ENCODE data around the gene OTULINL. TPM values are rescaled to one million over a fixed set of nuclear protein-coding genes. Genes with fewer than 3 reads are reported as not detected.

The OTULINL gene
- polyA plus RNA-seq, 1 of the 3 experiments (the other 2 are of a cell fraction): 0.26 TPM

- TF ChIP-seq, protein P1, sequence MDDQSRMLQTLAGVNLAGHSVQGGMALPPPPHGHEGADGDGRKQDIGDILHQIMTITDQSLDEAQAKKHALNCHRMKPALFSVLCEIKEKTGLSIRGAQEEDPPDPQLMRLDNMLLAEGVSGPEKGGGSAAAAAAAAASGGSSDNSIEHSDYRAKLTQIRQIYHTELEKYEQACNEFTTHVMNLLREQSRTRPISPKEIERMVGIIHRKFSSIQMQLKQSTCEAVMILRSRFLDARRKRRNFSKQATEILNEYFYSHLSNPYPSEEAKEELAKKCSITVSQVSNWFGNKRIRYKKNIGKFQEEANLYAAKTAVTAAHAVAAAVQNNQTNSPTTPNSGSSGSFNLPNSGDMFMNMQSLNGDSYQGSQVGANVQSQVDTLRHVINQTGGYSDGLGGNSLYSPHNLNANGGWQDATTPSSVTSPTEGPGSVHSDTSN (IDR thresholded peaks at IDR 0.05): no peak
- TF ChIP-seq IRF3 (IDR thresholded peaks at IDR 0.05; ENCODE audit: low read depth, low read length): no peak
- TF ChIP-seq, protein P2, sequence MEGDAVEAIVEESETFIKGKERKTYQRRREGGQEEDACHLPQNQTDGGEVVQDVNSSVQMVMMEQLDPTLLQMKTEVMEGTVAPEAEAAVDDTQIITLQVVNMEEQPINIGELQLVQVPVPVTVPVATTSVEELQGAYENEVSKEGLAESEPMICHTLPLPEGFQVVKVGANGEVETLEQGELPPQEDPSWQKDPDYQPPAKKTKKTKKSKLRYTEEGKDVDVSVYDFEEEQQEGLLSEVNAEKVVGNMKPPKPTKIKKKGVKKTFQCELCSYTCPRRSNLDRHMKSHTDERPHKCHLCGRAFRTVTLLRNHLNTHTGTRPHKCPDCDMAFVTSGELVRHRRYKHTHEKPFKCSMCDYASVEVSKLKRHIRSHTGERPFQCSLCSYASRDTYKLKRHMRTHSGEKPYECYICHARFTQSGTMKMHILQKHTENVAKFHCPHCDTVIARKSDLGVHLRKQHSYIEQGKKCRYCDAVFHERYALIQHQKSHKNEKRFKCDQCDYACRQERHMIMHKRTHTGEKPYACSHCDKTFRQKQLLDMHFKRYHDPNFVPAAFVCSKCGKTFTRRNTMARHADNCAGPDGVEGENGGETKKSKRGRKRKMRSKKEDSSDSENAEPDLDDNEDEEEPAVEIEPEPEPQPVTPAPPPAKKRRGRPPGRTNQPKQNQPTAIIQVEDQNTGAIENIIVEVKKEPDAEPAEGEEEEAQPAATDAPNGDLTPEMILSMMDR (IDR thresholded peaks at IDR 0.05): no peak
Measured at GRCh38 chr5:14607104-14607503, 25.5 kb downstream of the OTULINL start (continued).

- TF ChIP-seq FOXJ3 (CRISPR knock-in tag; IDR thresholded peaks at IDR 0.05) (no peak), TEAD4 (IDR thresholded peaks at IDR 0.05; ENCODE audit: borderline replicate concordance, insufficient read depth) (no peak), IRF3 (IDR thresholded peaks at IDR 0.05; ENCODE audit: low read depth, low read length) (no peak), MXI1 (IDR thresholded peaks at IDR 0.05; ENCODE audit: low read depth, low read length) (no peak), EP300 (IDR thresholded peaks at IDR 0.05; ENCODE audit: borderline replicate concordance in 1 of 2, low read depth in 1 of 2, low read length in 1 of 2) (no peak), TCF12 (IDR thresholded peaks at IDR 0.05) (no peak), JUND (IDR thresholded peaks at IDR 0.05) (no peak)
- no peaks in the 10 kb centered on the region for H4K20me1 ChIP-seq (ENCODE audit: insufficient read depth)
- no peak overlapping the region for H3K4me3 ChIP-seq (ENCODE audit: low read depth in 2 of 2, low read length in 1 of 2)
- H3K4me2 ChIP-seq: no peak overlapping the region
- H3K9me3 ChIP-seq: no peaks in the 10 kb centered on the region
- H3K9me2 ChIP-seq: no peaks in the 10 kb centered on the region
- no peaks in the 10 kb centered on the region; a peak in 1 of 4 replicates for H3K4me1 ChIP-seq (ENCODE audit: control insufficient read depth in 1 of 2, insufficient read depth in 2 of 2, low read depth in 1 of 2, low read length in 1 of 2)
- no peaks in the 10 kb centered on the region for H3F3A ChIP-seq (replicated peaks; ENCODE audit: insufficient read depth)
- no peaks in the 10 kb centered on the region for H3K36me3 ChIP-seq (replicated peaks in 1 of 2; ENCODE audit: control insufficient read depth in 1 of 2, insufficient read depth in 2 of 2, low read length in 1 of 2)
- CTCF ChIA-PET: interaction anchor here (1.0 to 1.8 kb wide), 3 partner anchors 11 to 244 kb away, joined by 3 to 8 read pairs (median 3); no protein-coding TSS in a partner anchor
- no peaks in the 10 kb centered on the region for H3K79me2 ChIP-seq (ENCODE audit: insufficient read depth)
- no peak for DNase-seq
- H3K27me3 ChIP-seq (ENCODE audit: insufficient read depth): no peaks in the 10 kb centered on the region
- POLR2A ChIA-PET: no interaction called here
- WGBS (ENCODE audit: low lambda C conversion rate): 53% methylated on average over 2 of the region's 2 CpGs
- no peak overlapping the region for H3K27ac ChIP-seq (ENCODE audit: low read depth in 2 of 2, low read length in 1 of 2)
- no peak overlapping the region for H3K9ac ChIP-seq
- H2AFZ ChIP-seq (ENCODE audit: low read depth): no peak overlapping the region
Measured at GRCh38 chr5:14608169-14608568, 26.6 kb downstream of the OTULINL start.

- no peaks in the 10 kb centered on the region for H3K9me3 ChIP-seq
- H2AFZ ChIP-seq (ENCODE audit: low read depth): no peak overlapping the region
- H3K4me1 ChIP-seq (ENCODE audit: control insufficient read depth in 1 of 2, insufficient read depth in 2 of 2, low read depth in 1 of 2, low read length in 1 of 2): no peaks in the 10 kb centered on the region; a peak in 1 of 4 replicates
- H3K79me2 ChIP-seq (ENCODE audit: insufficient read depth): no peaks in the 10 kb centered on the region
- no peak overlapping the region for H3K4me3 ChIP-seq (ENCODE audit: low read depth in 2 of 2, low read length in 1 of 2)
- H4K20me1 ChIP-seq (ENCODE audit: insufficient read depth): no peaks in the 10 kb centered on the region
- no peak overlapping the region for H3K9ac ChIP-seq
- DNase-seq: no peak
- WGBS (ENCODE audit: low lambda C conversion rate): 16% methylated on average over 2 of the region's 2 CpGs
- no peaks in the 10 kb centered on the region for H3K27me3 ChIP-seq (ENCODE audit: insufficient read depth)
- H3F3A ChIP-seq (replicated peaks; ENCODE audit: insufficient read depth): no peaks in the 10 kb centered on the region
- POLR2A ChIA-PET: no interaction called here
- CTCF ChIA-PET: interaction anchor here (0.7 kb wide), 1 partner anchor 10 kb away, joined by 3 read pairs; no protein-coding TSS in a partner anchor
- H3K36me3 ChIP-seq (replicated peaks in 1 of 2; ENCODE audit: control insufficient read depth in 1 of 2, insufficient read depth in 2 of 2, low read length in 1 of 2): peaks cover 0 to 2% of the 10 kb centered on the region in 2 experiments
- no peaks in the 10 kb centered on the region for H3K9me2 ChIP-seq
- H3K4me2 ChIP-seq: no peak overlapping the region
- H3K27ac ChIP-seq (ENCODE audit: low read depth in 2 of 2, low read length in 1 of 2): no peak overlapping the region
- TF ChIP-seq MXI1 (IDR thresholded peaks at IDR 0.05; ENCODE audit: low read depth, low read length) (no peak), RAD21 (IDR thresholded peaks at IDR 0.05; ENCODE audit: low read length) (no peak), RCOR1 (IDR thresholded peaks at IDR 0.05; ENCODE audit: low read length) (no peak)
- TF ChIP-seq, protein P1 (IDR thresholded peaks at IDR 0.05): no peak
- TF ChIP-seq, protein P3, sequence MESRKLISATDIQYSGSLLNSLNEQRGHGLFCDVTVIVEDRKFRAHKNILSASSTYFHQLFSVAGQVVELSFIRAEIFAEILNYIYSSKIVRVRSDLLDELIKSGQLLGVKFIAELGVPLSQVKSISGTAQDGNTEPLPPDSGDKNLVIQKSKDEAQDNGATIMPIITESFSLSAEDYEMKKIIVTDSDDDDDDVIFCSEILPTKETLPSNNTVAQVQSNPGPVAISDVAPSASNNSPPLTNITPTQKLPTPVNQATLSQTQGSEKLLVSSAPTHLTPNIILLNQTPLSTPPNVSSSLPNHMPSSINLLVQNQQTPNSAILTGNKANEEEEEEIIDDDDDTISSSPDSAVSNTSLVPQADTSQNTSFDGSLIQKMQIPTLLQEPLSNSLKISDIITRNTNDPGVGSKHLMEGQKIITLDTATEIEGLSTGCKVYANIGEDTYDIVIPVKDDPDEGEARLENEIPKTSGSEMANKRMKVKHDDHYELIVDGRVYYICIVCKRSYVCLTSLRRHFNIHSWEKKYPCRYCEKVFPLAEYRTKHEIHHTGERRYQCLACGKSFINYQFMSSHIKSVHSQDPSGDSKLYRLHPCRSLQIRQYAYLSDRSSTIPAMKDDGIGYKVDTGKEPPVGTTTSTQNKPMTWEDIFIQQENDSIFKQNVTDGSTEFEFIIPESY (IDR thresholded peaks at IDR 0.05; ENCODE audit: borderline replicate concordance, low read depth): no peak
Measured at GRCh38 chr5:14611737-14612136, 30.1 kb downstream of the OTULINL start.
